Nephron (organoid): ENCODE results near the gene MPZL1.
A peak's percentile ranks its signal among the peaks of the same experiment; 100 is the strongest.

ENCODE experiments used
- H3K27ac Mint-ChIP-seq, 3 experiments: 2 replicates each; pipeline ENCODE4 v1.8.0; 2020; ENCODE audit warnings: mixed read lengths in 3 of 3, mild to moderate bottlenecking in 2 of 3, moderate library complexity in 1 of 3
- H3K27me3 Mint-ChIP-seq: 2 replicates; pipeline ENCODE4 v1.8.0; 2021; ENCODE audit warnings: low read depth, mild to moderate bottlenecking, moderate library complexity, mixed read lengths
- H3K36me3 Mint-ChIP-seq: 2 replicates; pipeline ENCODE4 v1.8.0; 2020; ENCODE audit warnings: low read depth, mixed read lengths
- H3K4me1 Mint-ChIP-seq: 2 replicates; pipeline ENCODE4 v1.8.0; 2020; ENCODE audit warnings: mixed read lengths
- H3K4me3 Mint-ChIP-seq, 3 experiments: 2 replicates each; pipeline ENCODE4 v1.8.0; 2020; ENCODE audit warnings: mild to moderate bottlenecking in 3 of 3, mixed read lengths in 3 of 3, moderate library complexity in 2 of 3
- H3K9me3 Mint-ChIP-seq: 2 replicates; pipeline ENCODE4 v1.8.0; 2020; ENCODE audit warnings: mixed read lengths
- CTCF ChIP-seq, 3 experiments: fragments of 200-600 bp; sonication (generic); IDR thresholded peaks; one replicate each; pipeline ENCODE4 v1.5.0; 2021; ENCODE audit warnings: antibody characterized with exemption in 3 of 3; ENCODE audit not compliant: unreplicated experiment in 3 of 3

The MPZL1 gene

GRCh38 chr1:167722870-167723251 lies 1.1 kb downstream of the MPZL1 start:
- peak overlapping the region; percentile 86 to 98 (median 91) for H3K4me3 Mint-ChIP-seq
- H3K9me3 Mint-ChIP-seq, result no peaks in the 10 kb centered on the region
- peaks cover 46% of the 10 kb centered on the region for H3K4me1 Mint-ChIP-seq
- peaks cover 5% of the 10 kb centered on the region for H3K27me3 Mint-ChIP-seq
- TF ChIP-seq CTCF (IDR thresholded peaks at IDR 0.05; ENCODE audit: unreplicated experiment in 3 of 3), result no peak
- H3K36me3 Mint-ChIP-seq, result peaks cover 20% of the 10 kb centered on the region
- H3K27ac Mint-ChIP-seq, result peak overlapping the region; percentile 40 to 85 (median 84)

- H3K4me1 Mint-ChIP-seq, result peaks cover 46% of the 10 kb centered on the region
- peak overlapping the region; percentile 86 to 98 (median 91) for H3K4me3 Mint-ChIP-seq
- no peak for TF ChIP-seq CTCF (IDR thresholded peaks at IDR 0.05; ENCODE audit: unreplicated experiment in 3 of 3)
- H3K27me3 Mint-ChIP-seq, result peaks cover 5% of the 10 kb centered on the region
- H3K27ac Mint-ChIP-seq, result peak overlapping the region; percentile 28 to 41 (median 40)
- peaks cover 20% of the 10 kb centered on the region for H3K36me3 Mint-ChIP-seq
- H3K9me3 Mint-ChIP-seq, result no peaks in the 10 kb centered on the region
Measured at GRCh38 chr1:167723707-167724323, 2.0 kb downstream of the MPZL1 start.

GRCh38 chr1:167726008-167726407 lies 4.2 kb downstream of the MPZL1 start:
- H3K27ac Mint-ChIP-seq, result peak overlapping the region in 2 of 3 experiments; percentile 16 to 61
- no peaks in the 10 kb centered on the region for H3K9me3 Mint-ChIP-seq
- no peak for TF ChIP-seq CTCF (IDR thresholded peaks at IDR 0.05; ENCODE audit: unreplicated experiment in 3 of 3)
- peaks cover 42% of the 10 kb centered on the region for H3K4me1 Mint-ChIP-seq
- no peaks in the 10 kb centered on the region for H3K27me3 Mint-ChIP-seq
- peak overlapping the region; percentile 22 to 46 (median 24) for H3K4me3 Mint-ChIP-seq
- peaks cover 35% of the 10 kb centered on the region for H3K36me3 Mint-ChIP-seq

DNA sequence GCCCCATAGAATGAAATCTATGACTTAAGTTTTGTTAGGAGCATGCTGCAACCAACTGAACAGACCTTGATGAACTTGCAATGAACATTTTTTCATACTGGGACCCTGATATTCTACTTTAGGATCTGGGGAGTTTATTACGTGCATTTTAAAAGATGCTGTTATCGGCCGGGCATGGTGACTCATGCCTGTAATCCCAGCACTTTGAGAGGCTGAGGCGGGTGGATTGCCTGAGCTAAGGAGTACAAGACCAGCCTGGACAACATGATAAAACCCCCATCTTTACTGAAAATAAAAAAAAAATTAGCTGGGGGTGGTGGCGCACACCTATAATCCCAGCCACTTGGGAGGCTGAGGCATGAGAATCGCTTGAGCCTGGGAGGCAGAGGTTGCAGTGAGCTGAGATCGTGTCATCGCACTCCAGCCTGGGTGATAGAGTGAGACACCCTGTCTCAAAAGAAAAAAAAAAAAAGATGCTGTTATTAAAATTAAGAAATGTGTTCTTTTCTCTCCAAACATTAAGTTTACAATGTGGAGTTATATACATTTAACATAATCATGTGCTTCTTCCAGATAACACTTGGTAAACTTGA lies 7.1 kb downstream of the MPZL1 start:
- H3K36me3 Mint-ChIP-seq, result peaks cover 54% of the 10 kb centered on the region
- peaks cover 28% of the 10 kb centered on the region for H3K4me1 Mint-ChIP-seq
- H3K9me3 Mint-ChIP-seq, result no peaks in the 10 kb centered on the region
- no peak overlapping the region for H3K27ac Mint-ChIP-seq
- no peak overlapping the region for H3K4me3 Mint-ChIP-seq
- no peaks in the 10 kb centered on the region for H3K27me3 Mint-ChIP-seq
- no peak for TF ChIP-seq CTCF (IDR thresholded peaks at IDR 0.05; ENCODE audit: unreplicated experiment in 3 of 3)

DNA sequence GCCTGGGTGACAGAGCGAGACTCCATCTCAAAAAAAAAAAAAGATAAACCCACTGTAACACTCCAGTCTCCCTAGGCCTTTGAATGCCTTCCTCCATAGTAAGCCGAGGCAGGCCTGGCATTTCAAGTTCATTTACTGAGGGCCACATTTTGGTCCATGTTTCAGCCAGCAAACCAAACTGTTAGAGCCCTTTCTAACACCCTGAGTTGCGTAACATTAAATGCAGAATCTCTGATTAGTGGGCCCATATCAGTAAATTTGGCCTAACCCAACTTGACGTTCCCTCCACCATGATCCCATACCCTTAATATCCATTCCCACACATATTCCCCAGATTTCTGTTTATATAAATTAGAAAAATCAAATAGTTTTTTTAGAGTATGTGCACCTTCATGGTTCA lies 12.4 kb downstream of the MPZL1 start:
- Mint-ChIP-seq H3K9me3 (peaks cover 5% of the 10 kb centered on the region), H3K4me3 (no peak overlapping the region), H3K27me3 (no peaks in the 10 kb centered on the region)

More for the DNA sequence above, 12.4 kb downstream of the MPZL1 start:
- peaks cover 56% of the 10 kb centered on the region for H3K36me3 Mint-ChIP-seq
- no peaks in the 10 kb centered on the region for H3K4me1 Mint-ChIP-seq
- H3K27ac Mint-ChIP-seq, result no peak overlapping the region
- TF ChIP-seq CTCF (IDR thresholded peaks at IDR 0.05; ENCODE audit: unreplicated experiment in 3 of 3), result no peak
